PC-9 (cell line): Measurements from ENCODE around the gene ZNF506.

ENCODE experiments used
- EZH2 ChIP-seq: fragments of 200-600 bp; sonication (generic); IDR thresholded peaks from 2 replicates; pipeline ENCODE4 v1.8.0; 2017; ENCODE audit warnings: antibody characterized with exemption, low read depth
- TF ChIP-seq, protein P1 (sequence below): fragments of 200-600 bp; sonication (generic); conservative IDR thresholded peaks from 2 replicates; pipeline ENCODE4 v1.6.1; 2017; ENCODE audit warnings: mixed run types, antibody characterized with exemption, mild to moderate bottlenecking, moderate library complexity

DNA sequence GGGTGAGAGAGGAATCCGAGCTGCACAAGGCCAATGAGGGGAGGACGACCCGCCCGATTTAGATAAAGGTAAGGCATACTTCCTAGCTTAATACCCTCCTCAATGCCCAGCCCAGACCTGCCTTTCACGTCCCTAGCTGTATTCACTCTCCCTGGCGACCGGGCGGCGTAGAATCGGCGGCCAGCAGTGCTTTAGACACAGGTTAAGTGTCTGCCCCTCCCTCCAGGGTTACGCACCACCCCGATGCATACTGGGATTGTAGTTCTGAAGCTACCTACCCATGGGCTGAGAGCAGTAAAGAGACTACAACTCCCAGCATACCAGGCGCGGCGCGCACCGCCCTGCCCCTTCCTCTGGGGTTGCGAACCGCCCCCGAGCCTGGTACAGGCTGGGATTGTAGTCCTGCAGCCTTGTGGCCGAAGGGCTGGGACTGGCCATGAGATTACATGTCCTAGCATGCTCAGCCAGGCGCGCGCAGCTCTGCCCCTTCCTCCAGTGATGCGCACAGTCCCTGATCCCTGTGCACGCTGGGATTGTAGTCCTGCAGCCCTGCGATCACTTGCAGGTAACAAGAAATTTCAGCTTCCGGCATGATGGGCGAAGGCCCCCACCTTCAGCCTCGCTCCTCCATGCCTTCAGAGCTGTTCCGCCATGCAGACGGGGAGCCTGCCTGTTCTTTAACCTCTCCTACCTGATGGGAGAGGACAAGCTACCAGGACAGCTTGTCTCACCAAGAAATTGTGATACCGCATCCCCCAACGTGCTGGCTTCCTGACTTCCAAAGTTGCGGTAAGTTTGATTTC lies 45.1 kb downstream of the ZNF506 start:
- TF ChIP-seq, protein P1, sequence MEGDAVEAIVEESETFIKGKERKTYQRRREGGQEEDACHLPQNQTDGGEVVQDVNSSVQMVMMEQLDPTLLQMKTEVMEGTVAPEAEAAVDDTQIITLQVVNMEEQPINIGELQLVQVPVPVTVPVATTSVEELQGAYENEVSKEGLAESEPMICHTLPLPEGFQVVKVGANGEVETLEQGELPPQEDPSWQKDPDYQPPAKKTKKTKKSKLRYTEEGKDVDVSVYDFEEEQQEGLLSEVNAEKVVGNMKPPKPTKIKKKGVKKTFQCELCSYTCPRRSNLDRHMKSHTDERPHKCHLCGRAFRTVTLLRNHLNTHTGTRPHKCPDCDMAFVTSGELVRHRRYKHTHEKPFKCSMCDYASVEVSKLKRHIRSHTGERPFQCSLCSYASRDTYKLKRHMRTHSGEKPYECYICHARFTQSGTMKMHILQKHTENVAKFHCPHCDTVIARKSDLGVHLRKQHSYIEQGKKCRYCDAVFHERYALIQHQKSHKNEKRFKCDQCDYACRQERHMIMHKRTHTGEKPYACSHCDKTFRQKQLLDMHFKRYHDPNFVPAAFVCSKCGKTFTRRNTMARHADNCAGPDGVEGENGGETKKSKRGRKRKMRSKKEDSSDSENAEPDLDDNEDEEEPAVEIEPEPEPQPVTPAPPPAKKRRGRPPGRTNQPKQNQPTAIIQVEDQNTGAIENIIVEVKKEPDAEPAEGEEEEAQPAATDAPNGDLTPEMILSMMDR: no peak
- no peak for TF ChIP-seq EZH2
